HG02571 (cell line): ENCODE data around the gene PLEKHM2.
A peak's percentile ranks its signal among the peaks of the same experiment; 100 is the strongest.

Experiments
- ATAC-seq: cut with Tn5 transposase; IDR thresholded peaks from one replicate; pipeline ENCODE4 v1.9.1; 2021; ENCODE audit warnings: mild to moderate bottlenecking, moderate library complexity; ENCODE audit not compliant: unreplicated experiment

Gene PLEKHM2

DNA sequence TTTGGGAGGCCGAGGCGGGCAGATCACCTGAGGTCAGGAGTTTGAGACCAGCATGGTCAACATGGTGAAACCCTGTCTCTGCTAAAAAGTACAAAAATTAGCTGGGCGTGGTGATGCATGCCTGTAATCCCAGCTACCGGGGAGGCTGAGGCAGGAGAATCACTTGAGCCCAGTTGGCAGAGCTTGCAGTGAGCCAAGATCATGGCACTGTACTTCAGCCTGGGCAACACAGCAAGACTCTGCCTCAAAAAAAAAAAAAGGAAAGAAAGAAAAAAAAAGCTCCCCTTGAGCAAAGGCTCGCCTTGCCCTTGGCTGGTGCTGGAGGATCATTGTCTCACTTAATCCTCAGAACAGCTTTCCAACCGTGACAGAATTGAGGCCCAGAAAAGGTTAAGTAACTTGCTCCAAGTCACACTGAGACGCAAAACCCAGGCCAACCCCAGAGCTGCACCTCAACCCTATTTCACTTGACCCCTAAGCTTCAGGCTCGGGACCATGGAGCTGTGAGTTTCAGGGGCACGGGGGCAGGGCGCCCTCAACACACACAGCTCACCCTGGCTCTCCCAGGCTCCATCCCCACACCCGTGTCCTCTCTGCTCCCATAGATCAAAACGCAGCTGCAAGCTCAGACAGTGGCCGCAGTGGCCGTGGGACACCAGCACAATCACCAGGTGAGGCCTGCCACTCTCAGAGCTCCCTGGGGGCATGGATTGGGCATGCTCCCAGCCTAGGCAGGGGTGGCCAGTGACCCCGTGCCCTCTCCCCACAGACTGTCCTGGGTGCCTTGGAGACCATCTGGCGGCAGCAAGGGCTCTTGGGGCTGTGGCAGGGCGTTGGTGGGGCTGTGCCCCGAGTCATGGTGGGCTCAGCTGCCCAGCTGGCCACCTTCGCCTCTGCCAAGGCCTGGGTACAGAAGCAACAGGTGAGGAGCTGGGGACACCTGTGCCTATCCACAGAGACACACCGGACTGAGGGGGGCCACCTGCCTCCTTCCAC lies 53.5 kb downstream of the PLEKHM2 start:
- no peak for ATAC-seq

DNA sequence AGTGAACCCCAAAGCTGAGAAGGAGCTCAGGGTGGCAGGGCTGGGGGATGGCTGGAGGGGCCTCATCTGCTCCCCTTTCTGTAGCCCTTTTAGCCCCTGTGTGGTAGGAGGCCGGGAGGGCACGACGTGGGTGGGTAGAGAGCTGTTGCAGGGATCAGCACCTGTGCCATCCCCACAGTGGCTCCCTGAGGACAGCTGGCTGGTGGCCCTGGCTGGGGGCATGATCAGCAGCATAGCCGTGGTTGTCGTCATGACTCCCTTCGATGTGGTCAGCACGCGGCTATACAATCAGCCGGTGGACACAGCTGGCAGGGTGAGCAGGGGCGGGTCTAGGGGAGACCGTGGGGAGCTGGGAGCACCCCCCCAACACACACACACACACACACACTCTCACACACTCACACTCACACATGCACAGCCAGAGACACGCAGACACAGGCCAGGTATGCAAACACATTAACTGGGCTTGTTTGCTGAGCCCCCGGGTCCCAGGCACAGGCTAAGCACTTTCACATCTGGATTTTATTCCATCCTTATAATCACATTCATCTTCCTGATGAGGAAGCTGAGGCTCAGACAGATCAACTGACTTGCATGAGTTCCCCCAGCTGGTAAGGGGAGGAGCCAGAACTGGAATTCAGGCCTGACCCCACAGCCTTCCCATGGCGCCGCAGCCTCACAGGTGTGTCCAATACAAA lies 54.4 kb downstream of the PLEKHM2 start:
- no peak for ATAC-seq

DNA sequence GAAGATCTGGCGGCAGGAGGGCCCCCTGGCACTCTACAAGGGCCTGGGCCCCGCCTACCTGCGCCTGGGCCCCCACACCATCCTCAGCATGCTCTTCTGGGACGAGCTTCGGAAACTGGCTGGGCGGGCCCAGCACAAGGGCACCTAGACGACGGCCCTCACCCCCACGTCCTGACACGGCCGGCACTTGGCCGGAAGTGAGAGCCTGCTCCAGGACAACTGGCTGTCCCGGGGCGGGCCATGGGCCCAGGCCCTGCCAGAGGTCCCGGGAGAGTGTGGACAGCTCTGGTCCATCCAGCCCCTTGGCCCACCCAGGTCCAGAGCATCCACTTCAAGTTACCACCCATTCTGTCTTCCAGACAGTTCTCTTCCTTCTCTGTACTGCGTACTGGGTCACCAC lies 55.1 kb downstream of the PLEKHM2 start:
- no peak for ATAC-seq

DNA sequence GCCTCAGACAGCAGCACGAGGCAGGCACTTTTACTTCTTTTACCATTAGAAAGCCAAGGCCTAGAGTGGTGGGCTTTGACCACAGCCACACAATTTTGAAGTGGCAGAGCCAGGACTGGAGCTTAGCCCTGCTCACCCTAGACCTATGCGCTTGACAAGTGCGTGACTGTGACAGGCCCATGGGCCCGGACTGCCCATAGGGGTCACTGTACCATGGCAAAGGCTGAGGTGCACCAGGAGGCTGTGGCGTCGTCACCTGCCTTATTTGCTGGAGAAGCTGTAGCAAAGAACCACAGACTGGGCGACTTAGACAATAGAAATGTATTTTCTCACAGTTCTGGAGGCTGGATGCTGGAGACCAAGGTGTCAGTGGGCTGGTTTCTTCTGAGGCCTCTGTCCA lies 55.6 kb downstream of the PLEKHM2 start:
- ATAC-seq, result no peak

DNA sequence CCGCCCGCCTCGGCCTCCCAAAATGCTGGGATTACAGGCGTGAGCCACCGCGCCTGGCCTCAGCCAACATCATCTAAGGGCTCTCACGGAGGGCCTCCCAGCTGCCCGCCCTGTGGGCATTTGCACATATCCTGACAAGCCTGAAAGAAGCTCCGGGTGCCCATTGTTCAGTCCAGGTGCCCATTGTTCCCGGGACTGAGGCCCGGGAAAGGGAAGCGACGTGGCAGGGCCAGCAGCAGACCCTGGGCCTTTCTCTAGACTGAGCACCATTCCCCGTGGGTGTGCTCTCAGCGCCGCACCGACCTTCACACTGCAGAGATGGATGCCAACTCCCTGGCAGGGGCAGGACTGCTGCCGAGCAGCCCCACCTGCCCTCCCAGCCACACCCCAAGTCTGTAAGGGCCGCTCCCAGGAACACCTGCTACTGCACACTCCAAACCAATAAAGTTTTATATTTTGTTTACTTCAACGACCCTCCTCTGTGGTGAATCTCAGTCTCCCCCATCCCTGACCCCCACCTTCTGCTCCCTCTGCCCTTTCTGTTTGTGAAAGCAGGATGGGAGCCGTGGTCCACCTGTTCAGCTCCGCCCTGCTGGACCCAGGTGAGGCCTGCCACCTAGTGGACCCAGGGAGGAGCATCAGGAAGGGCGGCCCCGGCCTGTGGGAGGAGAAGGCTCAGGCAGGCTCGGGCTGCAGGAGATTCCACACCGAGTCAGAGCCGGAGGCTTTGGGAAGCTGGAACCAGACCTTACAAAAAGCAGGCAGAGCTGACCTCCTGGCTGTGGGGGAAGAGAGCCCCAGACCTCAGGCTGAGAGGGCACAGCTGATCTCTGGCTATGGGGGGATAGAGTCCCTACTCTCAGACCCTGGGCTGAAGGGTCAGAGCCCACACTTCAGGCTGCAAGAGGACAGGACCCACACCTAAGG lies 57.1 kb downstream of the PLEKHM2 start:
- ATAC-seq, result peak; percentile 48

DNA sequence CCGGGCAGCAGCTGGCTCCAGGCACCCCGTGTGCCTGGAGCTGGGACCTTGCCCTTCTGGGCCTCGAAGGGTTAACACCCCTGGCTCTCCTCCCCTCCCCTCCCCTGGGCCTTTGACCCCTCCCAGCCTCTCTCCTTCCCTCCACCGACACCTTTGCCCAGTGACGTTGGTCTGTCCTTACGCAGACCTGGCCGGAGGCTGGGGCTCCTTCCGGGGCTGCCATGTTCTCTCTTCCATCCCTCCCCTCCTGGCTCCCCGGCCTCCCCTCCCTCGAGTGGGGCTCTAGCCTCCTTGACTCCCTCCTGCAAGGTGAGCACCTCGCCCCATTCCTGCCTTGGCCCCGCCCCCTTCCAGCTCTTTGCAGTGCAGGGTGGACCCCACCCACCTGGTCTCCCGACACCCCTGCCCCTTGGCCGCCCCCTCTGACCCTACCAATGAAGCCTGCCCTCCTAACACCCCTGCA lies 58.2 kb downstream of the PLEKHM2 start, which contains the start of gene TMEM82:
Gene TMEM82 (plus strand): TSS at position 161 of the 463 bp plus-strand sequence. CDS start 61 bp downstream, at position 222.
- ATAC-seq, result no peak

DNA sequence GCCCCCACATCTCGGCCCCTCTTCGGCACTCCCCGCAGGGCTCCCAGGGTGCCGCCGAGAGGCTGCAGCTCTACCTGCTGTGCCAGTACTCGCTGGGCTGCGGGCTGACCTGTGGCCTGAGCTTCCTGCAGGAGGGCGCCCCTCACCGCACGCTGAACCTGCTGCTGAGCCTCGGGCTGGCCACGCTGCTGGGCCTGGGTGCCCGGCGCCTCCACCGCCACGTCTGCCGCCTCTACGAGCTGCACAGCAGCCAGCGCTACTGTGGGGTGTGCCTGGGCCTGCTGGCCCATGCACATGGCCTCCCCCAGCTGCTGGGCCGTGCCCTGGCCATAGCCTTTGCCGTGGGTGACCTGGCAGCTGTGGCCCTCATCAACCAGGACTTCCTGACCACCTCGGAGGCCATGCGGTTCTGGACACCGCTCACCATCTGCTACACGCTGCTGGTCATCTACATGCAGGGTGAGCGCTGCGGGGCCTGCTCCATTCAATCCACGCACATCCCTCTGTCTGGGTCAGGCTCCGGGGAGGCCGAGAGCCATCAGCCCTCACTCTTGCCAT lies 60.1 kb downstream of the PLEKHM2 start:
- ATAC-seq, result no peak

DNA sequence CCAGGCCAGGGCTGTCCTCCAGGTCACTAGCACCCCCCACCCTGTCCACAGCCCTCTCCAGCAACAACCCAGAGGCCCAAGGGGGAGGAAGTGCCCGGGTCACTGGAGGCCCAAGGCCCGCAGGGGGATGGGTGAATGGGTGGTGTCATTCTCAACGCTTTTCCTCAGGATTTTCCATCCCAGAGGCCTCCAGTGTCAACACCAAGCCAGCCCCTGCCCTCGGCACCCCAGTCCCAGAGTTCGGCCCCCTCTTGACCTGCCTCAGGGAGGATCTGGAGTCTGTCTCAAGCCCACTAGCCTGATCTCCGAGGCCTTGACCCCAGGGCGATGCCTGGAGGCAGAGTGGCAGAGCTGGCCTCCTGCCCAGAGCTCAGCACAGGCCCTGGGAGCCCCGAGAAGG lies 63.3 kb downstream of the PLEKHM2 start:
- ATAC-seq, result no peak

DNA sequence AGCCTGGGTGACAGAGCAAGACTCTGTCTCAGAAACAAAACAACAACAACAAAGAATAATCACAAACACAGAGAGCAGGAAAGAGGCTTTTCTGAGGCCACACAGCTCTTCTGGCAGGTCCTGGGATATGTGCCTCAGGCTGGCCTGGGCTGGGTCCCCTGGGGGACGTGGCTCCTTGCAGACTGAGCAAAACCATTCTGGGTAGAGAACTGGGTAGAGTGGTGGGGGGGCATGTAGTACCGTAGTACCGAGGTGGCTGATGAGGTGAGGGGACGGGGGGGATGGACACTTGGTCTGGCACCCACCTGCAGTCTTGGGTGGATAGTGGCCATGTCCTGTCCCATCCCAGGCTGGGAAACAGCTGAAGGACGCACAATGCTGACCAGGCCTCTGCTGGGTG lies 64.1 kb downstream of the PLEKHM2 start:
- no peak for ATAC-seq

DNA sequence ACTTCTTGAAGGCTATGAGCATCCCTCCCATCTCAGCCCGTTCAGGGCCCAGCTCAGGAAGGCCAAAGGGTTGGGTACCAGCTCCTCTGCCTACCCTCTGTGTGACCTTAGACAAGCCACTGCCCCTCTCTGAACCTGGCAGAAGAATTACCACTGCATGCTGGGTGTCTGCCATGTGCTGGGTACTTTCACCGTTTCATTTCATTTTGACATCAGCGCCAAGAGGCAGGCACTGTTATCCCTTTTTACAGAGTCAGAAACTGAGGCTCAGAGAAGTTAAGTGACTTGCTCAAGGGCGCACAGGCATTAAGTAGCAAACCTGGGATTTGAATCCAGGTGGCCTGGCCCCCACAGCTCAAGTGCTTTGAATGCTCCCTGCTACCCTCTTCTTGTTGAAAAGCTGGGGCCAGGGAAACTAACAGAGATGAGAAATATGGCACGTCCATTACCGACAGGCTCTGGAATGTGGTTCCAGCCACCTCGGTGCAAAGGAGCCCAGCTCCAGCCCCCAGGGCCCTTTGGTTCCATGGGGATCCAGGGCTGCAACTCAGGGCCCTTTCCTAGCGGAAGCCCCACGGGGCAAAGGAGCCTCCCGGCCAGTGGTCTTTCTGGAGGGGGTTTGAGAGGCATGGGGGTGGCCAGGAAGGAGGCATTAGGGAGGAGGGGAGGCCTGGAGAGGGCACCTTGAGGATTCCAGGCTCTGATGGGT lies 64.7 kb downstream of the PLEKHM2 start:
- ATAC-seq, result no peak

DNA sequence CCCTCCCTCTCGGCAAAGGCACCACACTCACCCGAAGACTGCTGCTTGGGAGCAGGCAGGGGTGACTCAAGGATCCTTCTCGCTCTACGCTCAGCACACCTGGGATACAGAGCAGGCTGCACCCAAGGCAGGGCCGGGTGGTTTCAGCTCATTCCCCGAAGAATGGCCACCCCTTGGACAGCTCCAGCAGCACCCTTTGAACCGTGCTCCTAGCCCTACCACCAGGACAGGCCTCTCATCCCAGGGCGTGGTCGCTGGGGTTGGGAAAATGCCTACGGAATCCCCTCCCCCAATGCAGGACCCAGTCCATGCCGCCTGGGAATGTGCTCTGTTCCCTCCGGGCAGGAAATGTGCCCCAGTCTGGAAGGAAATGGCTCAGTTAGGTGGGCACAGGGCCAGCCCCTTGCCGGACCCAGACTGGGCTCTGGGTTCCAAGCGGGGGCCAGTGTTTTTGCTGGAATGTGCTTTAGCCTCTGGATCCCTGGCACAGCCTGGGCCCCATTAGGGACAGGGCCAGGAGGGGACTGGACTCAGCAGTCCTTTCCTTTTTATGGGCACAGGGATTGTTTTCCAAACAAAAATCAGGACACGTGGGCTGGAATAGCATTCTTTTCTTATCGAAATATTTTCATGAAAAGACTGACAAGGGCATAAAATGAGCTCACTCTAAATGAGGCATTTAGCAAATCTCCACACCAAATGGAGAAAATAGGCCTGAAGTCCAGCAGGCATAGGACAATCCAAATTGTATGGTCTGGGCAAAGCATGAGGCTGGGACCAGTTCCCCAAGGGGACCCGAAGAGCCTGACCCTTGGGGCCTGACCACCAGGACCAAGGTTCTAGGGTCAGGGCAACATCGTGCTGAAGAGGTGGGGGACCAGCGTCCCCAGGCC lies 65.5 kb downstream of the PLEKHM2 start:
- ATAC-seq, result no peak

DNA sequence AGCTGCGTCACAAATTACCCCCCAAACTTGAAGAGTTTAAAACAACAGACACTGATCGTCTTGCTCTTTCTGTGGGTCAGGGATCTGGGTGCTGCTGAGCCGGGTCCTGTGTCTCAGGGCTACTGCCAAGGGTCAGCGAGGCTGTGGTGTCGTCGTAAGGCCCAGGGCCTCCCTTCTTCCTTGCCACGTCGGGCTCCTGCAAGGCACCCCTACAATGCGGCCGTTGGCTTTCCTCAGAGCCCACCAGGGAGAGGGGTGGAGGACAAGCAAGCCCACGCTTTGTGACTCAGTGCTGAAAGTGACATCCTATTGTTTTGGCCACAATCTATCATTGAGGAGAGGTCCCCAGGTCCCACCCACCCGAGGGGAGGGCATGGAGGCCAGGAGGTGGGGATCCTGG lies 66.8 kb downstream of the PLEKHM2 start:
- no peak for ATAC-seq

DNA sequence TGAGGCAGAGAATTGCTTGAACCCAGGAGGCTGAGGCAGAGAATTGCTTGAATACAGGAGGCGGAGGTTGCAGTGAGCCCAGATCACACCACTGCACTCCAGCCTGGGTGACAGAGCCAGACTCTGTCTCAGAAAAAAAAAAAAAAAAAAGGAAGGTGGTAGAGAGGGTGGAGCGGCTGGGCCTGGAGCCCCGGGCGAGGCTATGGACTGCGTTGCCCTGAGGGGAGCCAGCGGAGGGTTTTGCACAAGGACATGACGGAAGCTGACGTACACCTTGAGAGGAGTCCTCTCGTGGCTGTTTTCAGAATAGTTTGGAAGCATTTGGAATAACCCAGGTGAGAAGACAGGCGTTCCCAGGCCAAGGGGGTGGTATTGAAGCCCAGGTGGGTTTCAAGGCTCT lies 67.6 kb downstream of the PLEKHM2 start:
- ATAC-seq, result no peak

DNA sequence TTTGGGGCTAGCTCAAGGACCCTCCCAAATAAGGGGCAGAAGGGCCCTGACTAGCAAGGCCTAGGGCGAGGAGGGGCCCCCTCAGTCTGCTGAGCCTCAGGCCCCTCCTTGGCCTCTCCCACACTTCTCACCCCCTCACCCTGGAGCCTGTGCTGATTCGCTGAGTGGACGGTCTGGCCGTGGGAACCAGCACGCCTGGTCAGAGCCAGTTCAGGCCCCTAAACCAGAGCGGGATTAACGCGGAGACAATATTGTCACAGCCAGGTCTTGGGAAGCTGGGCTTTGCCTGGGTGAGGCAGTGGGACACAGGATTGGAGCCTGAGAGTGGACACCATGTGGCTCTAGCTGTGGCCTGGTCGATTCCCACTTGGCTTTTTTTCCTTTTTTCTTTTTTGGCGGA lies 69.7 kb downstream of the PLEKHM2 start:
- no peak for ATAC-seq

DNA sequence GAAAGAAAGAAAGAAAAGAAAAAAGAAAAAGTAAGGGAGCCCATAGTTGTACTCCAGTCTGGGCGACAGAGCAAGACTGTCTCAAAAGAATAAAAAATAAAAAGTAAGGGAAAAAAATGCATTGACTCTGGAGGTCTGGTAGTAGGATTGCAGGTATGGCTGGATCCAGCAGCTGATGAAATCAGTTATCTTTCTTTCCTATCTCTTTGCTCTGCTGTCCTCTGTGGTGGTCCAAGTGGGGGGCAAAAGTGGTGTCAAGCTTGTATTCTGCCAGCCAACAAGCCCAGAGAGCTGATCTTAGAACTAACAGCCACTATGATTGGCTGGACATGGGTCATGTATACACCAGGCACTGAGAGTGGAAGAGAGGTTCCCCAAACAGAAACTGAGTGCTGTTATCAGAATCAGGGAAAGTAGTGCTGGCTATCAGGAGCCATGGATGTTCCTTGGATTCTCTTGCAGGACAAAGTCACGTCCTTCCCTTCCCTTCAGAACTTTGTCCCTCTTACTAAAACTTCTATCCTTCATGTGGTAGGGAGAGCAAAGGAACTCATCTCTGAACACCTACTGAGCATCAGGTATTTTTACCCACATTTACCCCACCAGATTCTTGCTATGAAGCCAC lies 71.0 kb downstream of the PLEKHM2 start:
- ATAC-seq, result no peak

DNA sequence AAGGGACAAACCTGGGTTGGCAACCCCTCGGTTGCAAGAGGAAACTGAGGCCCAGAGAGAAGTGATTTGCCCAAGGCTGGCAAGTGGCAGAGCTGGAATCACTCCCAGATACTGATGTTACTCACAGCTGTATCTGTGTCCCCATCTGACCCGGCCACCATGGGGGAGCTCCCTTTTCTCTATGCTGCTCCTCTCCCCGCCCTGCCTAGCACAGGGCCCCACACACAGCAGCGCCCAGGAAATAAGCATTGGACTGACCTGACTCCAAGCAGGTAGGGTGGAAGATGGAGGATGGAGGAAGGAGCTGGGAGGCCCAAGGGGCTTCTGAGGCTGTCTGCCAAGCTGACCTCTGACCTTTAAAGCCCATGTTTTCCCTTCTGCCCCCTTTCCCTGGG lies 71.5 kb downstream of the PLEKHM2 start:
- ATAC-seq, result no peak

DNA sequence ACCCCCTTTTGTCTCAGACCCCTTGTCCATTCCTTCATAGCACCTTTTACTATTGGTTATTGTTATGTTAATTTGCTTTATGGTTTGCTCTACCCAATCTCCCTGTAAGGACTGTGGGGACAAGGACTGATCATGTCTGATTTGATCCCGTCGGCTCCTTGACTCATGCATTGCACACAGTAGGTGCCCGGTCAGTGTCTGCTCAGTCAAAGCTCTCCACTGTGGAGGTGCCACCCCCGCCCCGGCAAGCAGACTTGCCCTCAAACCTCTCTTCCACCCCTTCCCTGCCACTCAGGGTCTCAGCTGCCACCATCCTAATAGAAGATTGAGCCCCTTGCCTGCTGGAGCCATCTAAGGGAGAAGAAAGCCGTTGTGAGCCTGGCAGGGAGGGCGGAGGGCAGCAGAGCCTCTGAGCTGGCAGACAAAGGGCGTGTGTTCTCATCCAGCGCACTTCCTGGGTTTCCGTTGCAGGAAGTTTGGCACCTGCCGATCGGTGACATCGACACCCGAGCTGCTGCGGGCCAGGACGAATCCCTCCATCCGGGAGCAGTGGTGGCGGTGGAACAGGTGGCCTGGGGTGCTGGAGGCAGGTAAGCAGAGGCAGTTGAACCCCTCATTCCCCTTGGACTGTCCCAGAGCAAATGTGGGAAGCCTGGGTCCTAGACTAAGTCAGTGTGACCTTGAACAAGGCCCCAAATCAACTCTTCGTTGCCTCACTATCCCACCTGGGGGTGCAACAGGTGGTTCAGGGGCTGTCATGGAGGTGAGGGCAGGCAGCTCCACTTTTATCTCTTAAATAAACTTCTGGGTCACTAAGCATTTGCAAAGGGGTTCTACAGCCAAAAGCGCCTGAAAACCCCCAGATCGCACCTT lies 72.3 kb downstream of the PLEKHM2 start:
- no peak for ATAC-seq
